Endothelial cell of umbilical vein (primary cell): ENCODE measurements around the gene ZFPM1. TPM values are rescaled to one million over a fixed set of nuclear protein-coding genes. Genes with fewer than 3 reads are reported as not detected.

Experiments
- BruUV-seq: library from RNA; stranded (reverse); fragments of 400-500 nt; replicated peaks from 2 replicates; lab custom pipeline; 2021; lab: Mats Ljungman, UMichigan
- CTCF ChIA-PET: fragments of 300-600, 350-600 bp; sonication (Branson Sonifier 250); formaldehyde crosslinking; loops from one replicate; lab custom pipeline; 2021; ENCODE audit warnings: antibody characterized with exemption, inconsistent platforms; lab: Charles Lee
- POLR2A ChIA-PET: fragments of 300-600, 350-600 bp; sonication (Branson Sonifier 250); formaldehyde crosslinking; loops from one replicate; lab custom pipeline; 2021; ENCODE audit warnings: antibody characterized with exemption, inconsistent platforms; lab: Charles Lee
- DNase-seq: peaks from one replicate; pipeline ENCODE4 v3.0.0-alpha.2; 2011; ENCODE audit warnings: low read depth, low spot score
- FAIRE-seq: peaks from 2 replicates; lab custom pipeline; 2011; peaks lifted over from hg19 to GRCh38; lab: Jason Lieb, UNC
- H2AFZ ChIP-seq: 2 replicates; pipeline ENCODE4 v1.6.0; 2012; ENCODE audit warnings: low read depth, low read length, control low read depth, inconsistent platforms
- H3K27ac ChIP-seq: 2 replicates; pipeline ENCODE4 v1.5.1; 2011; ENCODE audit warnings: low read depth, mild to moderate bottlenecking, control low read depth, low read length, moderate library complexity; ENCODE audit not compliant: insufficient read depth
- H3K27me3 ChIP-seq, 2 experiments: 2 replicates each; pipeline versions ENCODE4 v1.6.0 to v1.6.1; 2011; ENCODE audit warnings: low read length in 2 of 2, mixed read lengths in 1 of 2; ENCODE audit not compliant: control insufficient read depth in 2 of 2, insufficient read depth in 2 of 2
- H3K36me3 ChIP-seq, 2 experiments: 2 replicates in 1 of 2; 3 replicates in 1 of 2; pipeline ENCODE4 v1.5.1; 2011; ENCODE audit warnings: low read length in 2 of 2, mild to moderate bottlenecking in 1 of 2, moderate library complexity in 1 of 2; ENCODE audit not compliant: control insufficient read depth in 2 of 2, insufficient read depth in 2 of 2; ENCODE audit errors: extremely low read depth in 1 of 2
- H3K4me1 ChIP-seq: 3 replicates; pipeline ENCODE4 v1.5.1; 2011; ENCODE audit warnings: mild to moderate bottlenecking, low read length; ENCODE audit not compliant: control insufficient read depth, insufficient read depth; ENCODE audit errors: extremely low read depth
- H3K4me2 ChIP-seq: 2 replicates; pipeline ENCODE4 v1.6.1; 2011; ENCODE audit warnings: low read length, control low read depth, mixed read lengths; ENCODE audit not compliant: insufficient read depth
- H3K4me3 ChIP-seq, 3 experiments: fragments of 200-600 bp in 1 of 3; sonication (generic), shearing (Covaris generic) in 1 of 3; replicated peaks in 1 of 3; 2 replicates each; pipeline ENCODE4 v1.5.1; 2011 to 2016; ENCODE audit warnings: control low read depth in 3 of 3, low read length in 3 of 3, mild to moderate bottlenecking in 2 of 3, inconsistent platforms in 1 of 3, low read depth in 1 of 3, moderate library complexity in 1 of 3; ENCODE audit not compliant: insufficient read depth in 1 of 3
- H3K79me2 ChIP-seq: 2 replicates; pipeline ENCODE4 v1.6.0; 2012; ENCODE audit warnings: low read length, inconsistent platforms; ENCODE audit not compliant: control insufficient read depth, insufficient read depth
- H3K9ac ChIP-seq: replicated peaks from 2 replicates; pipeline ENCODE3; 2011; ENCODE audit warnings: low read length, control low read depth; ENCODE audit not compliant: insufficient read depth; ENCODE audit errors: extremely low read depth
- H3K9me1 ChIP-seq: replicated peaks from 3 replicates; pipeline ENCODE4 v1.6.0; 2011; ENCODE audit warnings: mild to moderate bottlenecking, low read length; ENCODE audit not compliant: control insufficient read depth, insufficient read depth; ENCODE audit errors: extremely low read depth
- H3K9me3 ChIP-seq: replicated peaks from 2 replicates; pipeline ENCODE4 v1.5.1; 2012; ENCODE audit warnings: low read length, inconsistent platforms; ENCODE audit not compliant: control insufficient read depth, insufficient read depth
- H4K20me1 ChIP-seq: replicated peaks from 2 replicates; pipeline ENCODE3; 2011; ENCODE audit warnings: mild to moderate bottlenecking, low read length; ENCODE audit not compliant: control insufficient read depth, insufficient read depth; ENCODE audit errors: extremely low read depth
- CTCF ChIP-seq, 2 donors: IDR thresholded peaks; 1 replicate in 1 of 2; 2 replicates in 1 of 2; pipeline ENCODE4 v1.5.1; 2011; ENCODE audit warnings: low read length in 2 of 2, mild to moderate bottlenecking in 2 of 2, moderate library complexity in 2 of 2, control low read depth in 1 of 2, inconsistent platforms in 1 of 2, low read depth in 1 of 2; ENCODE audit not compliant: insufficient read depth in 1 of 2; ENCODE audit errors: extremely low read depth in 1 of 2
- EZH2 ChIP-seq: IDR thresholded peaks from 2 replicates; pipeline ENCODE4 v1.6.1; 2012; ENCODE audit warnings: borderline replicate concordance, low read depth, mild to moderate bottlenecking, moderate library complexity, low read length, inconsistent platforms; ENCODE audit not compliant: severe bottlenecking
- FOS ChIP-seq: IDR thresholded peaks from 2 replicates; pipeline ENCODE4 v1.6.1; 2011; ENCODE audit warnings: mild to moderate bottlenecking, low read length, moderate library complexity, borderline replicate concordance; ENCODE audit not compliant: insufficient read depth
- GATA2 ChIP-seq: IDR thresholded peaks from 2 replicates; pipeline ENCODE4 v1.7.0; 2011; ENCODE audit warnings: low read depth, mild to moderate bottlenecking, moderate library complexity, mixed read lengths, low read length; ENCODE audit not compliant: insufficient read length, insufficient read depth
- JUN ChIP-seq: IDR thresholded peaks from 2 replicates; pipeline ENCODE4 v1.6.1; 2011; ENCODE audit warnings: borderline replicate concordance, low read depth; ENCODE audit not compliant: insufficient read length, insufficient read depth
- MAX ChIP-seq: IDR thresholded peaks from 2 replicates; pipeline ENCODE4 v1.6.1; 2011; ENCODE audit not compliant: insufficient read depth, insufficient read length
- MYC ChIP-seq: IDR thresholded peaks from one replicate; pipeline ENCODE4 v1.6.1; 2011; ENCODE audit warnings: mild to moderate bottlenecking, low read depth, low read length
- POLR2A ChIP-seq: IDR thresholded peaks from 2 replicates; pipeline ENCODE4 v1.6.1; 2012; ENCODE audit warnings: low read depth, mild to moderate bottlenecking, control low read depth, low read length
- POLR2AphosphoS5 ChIP-seq: IDR thresholded peaks from 2 replicates; pipeline ENCODE4 v1.6.1; 2012; ENCODE audit warnings: low read depth, mild to moderate bottlenecking, control low read depth, low read length, moderate library complexity; ENCODE audit not compliant: insufficient read depth
- dilution Hi-C: fragments of 300-500 bp; cut with MboI; formaldehyde crosslinking; loops from one replicate; pipeline ENCODE4 v1.15.0; 2019; ENCODE audit warnings: low sequenced_read_pairs; ENCODE audit not compliant: extremely low pct_ligation_motif_present
- intact Hi-C: fragments of 100-400 bp; cut with micrococcal nuclease; formaldehyde crosslinking; loops from one replicate; pipeline ENCODE4 v1.10.0; 2022
- polyA plus RNA-seq, 4 experiments: library from polyadenylated mRNA; depleted of rRNA in 3 of 4; stranded (reverse) in 3 of 4; unstranded in 1 of 4; fragments of >200 nt; gene quantifications; 2 replicates each; pipeline versions ENCODE4 v1.2.1 to v1.2.3, GENCODE V29; 2011 to 2012; ENCODE audit warnings: missing spikeins in 1 of 4
- total RNA-seq: library from RNA; stranded (reverse); gene quantifications from 2 replicates; pipeline ENCODE4 v1.2.3, GENCODE V29; 2021

Gene ZFPM1
- total and polyA plus RNA-seq, 2 donors (not counting 3 experiments of a cell fraction or from before 2014, with no cell fraction given), result 0.37 to 7.5 TPM

- no peak for TF ChIP-seq CTCF (IDR thresholded peaks at IDR 0.05; ENCODE audit: extremely low read depth in 1 of 2, insufficient read depth in 1 of 2, low read depth in 1 of 2, low read length in 2 of 2)
- no peak for TF ChIP-seq POLR2A
- no peak for TF ChIP-seq JUN
- TF ChIP-seq MYC, result no peak
- no peak for TF ChIP-seq FOS
- no peak for TF ChIP-seq EZH2
- TF ChIP-seq POLR2AphosphoS5, result no peak
- no peak for TF ChIP-seq MAX
- no peak for TF ChIP-seq GATA2
- dilution Hi-C loops, result no loop called here
- CTCF ChIA-PET, result interaction anchor here (0.9 kb wide), 1 partner anchor 122 kb away, joined by 3 read pairs; no protein-coding TSS in a partner anchor
- Histone ChIP-seq H3K36me3 (no peaks in the 10 kb centered on the region), H3K79me2 (no peaks in the 10 kb centered on the region), H4K20me1 (no peaks in the 10 kb centered on the region), H3K9me3 (no peaks in the 10 kb centered on the region), H3K4me3 (no peak overlapping the region), H2AFZ (no peak overlapping the region), H3K27me3 (no peaks in the 10 kb centered on the region), H3K9ac (no peak overlapping the region), H3K4me1 (no peaks in the 10 kb centered on the region), H3K27ac (no peak overlapping the region), H3K9me1 (no peaks in the 10 kb centered on the region), H3K4me2 (no peak overlapping the region)
- FAIRE-seq (no peak), DNase-seq (no peak)
- intact Hi-C loops, result no loop called here
- POLR2A ChIA-PET, result no interaction called here
- no TSS peak for BruUV-seq
These were observed 12.2 kb upstream of the ZFPM1 start for GRCh38 chr16:88440686-88441405.
